Epithelial cell of prostate (primary cell): Measurements from ENCODE around the gene SPDYE2.
"Not testable (repeated sequence)": the region's sequence is repeated elsewhere in the genome, so short reads cannot be mapped to it uniquely, and the experiment has no call there.

Experiments used
- DNase-seq: peaks from one replicate; pipeline ENCODE4 v3.0.0-alpha.2; 2011; ENCODE audit warnings: low read depth, low spot score
- H3K27ac ChIP-seq: fragments of 450-650 bp; 2 replicates; pipeline ENCODE4 v1.5.1; 2017; ENCODE audit warnings: mild to moderate bottlenecking

SPDYE2 gene

DNA sequence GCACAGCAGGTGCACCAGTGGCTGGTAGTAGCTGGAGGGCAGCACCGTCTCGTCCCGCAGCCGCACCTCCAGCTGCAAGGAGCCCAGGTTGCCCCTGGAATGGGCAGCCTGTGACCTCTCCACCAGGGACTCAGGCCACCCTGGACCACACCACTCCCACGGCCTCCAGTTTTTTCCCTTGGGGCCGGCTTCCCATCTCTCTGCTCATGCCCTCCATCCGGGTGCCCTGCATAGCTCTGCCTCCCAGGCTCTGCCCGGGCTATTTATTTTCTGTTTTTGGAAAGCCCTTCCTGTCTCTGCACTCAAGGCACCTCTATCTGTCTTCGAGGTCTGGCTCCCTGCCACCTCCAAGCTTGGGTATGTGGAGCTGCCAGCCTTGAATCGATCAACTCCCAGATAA is 45.0 kb downstream of the SPDYE2 start:
- H3K27ac ChIP-seq, DNase-seq: not testable (repeated sequence)

DNA sequence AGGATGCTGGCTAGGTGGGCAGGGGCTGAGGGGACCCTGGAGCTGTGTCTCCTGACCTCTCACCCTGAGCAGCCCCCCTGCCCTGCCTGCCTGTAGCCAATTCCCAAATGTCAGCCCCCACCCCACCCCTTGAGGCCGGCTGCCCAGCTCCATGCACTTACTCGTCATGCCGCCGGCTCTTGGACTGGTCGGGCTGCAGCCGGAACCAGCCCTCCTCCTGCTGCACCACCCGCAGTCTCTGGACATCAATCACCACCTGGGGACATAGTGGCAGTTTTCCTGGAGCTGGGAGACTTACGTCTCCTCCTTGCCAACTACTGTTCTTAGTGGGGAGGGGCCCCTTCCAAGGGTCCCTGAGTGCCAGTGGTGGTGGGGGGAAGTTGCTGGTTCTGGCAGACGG is 48.7 kb downstream of the SPDYE2 start:
- H3K27ac ChIP-seq, DNase-seq: not testable (repeated sequence)

DNA sequence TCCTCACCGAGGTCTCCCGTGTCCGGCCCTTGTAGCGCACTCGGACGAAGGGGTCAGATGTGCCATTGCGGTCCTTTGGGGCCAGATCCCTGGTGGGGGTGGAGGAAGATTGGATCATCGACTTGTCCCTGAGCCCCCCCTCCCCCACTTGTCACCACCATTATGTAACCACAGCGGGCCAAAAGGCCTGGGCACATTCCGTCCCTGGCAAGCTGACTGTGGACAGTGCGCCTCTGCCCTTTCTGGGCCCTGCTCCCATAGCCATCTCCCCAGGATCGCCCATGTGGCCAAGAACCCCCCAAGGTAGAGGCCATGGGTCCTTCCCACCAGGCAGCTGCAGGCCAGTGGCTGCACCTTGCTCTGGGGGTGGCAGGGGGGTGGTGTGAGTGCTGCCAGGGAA is 51.3 kb downstream of the SPDYE2 start:
- DNase-seq, H3K27ac ChIP-seq: not testable (repeated sequence)

DNA sequence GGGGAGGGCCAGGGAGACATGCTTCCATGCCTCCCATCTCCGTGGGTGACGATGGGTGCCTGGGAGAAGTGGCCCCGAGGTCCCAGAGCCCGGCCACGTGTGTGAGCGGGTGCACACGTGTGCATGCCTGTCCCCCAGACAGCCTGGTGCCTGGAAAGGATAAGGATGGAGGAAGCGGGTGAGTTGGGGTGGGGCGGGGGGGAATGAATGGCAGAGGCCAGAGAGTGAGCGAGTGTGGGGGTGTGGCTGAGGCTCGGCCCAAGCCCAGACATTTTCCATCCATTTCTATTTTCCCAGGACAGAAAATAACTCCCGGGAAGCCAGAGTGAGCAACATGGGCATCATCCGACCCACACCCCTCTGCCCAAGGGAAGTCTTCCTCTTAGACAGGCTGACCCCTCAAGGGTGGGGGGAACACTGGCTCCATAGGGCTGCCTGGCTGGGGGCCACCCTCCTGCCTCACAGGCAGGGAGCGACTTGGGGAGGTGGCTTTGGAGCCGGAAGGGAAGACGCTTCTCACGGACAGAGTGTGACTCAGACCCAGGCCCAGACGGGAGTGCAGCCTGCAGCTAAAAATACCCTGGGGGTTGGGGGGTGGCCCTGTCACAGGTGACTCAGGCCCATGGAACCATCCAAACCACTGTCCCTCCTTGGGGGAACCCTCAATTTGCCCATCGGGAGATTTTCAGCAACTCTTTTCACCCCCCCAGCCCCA is 53.6 kb downstream of the SPDYE2 start:
- not testable (repeated sequence) for DNase-seq, H3K27ac ChIP-seq

- DNase-seq, H3K27ac ChIP-seq: not testable (repeated sequence)
Measured at GRCh38 chr7:102606848-102607247, 55.8 kb downstream of the SPDYE2 start.

- not testable (repeated sequence) for DNase-seq, H3K27ac ChIP-seq
Measured at GRCh38 chr7:102609734-102610133, 58.7 kb downstream of the SPDYE2 start.

DNA sequence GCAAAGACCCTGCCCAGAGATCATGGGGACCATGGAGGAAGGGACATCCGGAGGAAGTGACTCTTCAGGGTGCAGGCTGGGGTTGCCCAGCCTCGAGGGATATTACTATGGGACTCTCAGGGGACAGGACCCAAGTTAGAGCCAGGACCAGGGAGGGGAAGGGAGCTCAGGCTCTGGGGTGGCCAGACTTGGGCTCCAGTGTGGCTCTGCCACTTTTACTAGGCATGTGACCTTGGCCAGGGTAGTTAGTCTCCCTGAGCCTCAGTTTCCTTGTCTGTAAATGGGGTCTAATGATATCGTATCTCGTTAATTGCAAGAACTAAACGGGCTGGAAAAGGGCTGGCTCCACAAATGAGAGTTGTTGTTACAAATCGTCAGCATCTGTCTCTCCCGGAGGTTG is 59.4 kb downstream of the SPDYE2 start:
- DNase-seq, H3K27ac ChIP-seq: not testable (repeated sequence)

GRCh38 chr7:102611013-102611674 is 60.1 kb downstream of the SPDYE2 start:
- DNase-seq, H3K27ac ChIP-seq: not testable (repeated sequence)

DNA sequence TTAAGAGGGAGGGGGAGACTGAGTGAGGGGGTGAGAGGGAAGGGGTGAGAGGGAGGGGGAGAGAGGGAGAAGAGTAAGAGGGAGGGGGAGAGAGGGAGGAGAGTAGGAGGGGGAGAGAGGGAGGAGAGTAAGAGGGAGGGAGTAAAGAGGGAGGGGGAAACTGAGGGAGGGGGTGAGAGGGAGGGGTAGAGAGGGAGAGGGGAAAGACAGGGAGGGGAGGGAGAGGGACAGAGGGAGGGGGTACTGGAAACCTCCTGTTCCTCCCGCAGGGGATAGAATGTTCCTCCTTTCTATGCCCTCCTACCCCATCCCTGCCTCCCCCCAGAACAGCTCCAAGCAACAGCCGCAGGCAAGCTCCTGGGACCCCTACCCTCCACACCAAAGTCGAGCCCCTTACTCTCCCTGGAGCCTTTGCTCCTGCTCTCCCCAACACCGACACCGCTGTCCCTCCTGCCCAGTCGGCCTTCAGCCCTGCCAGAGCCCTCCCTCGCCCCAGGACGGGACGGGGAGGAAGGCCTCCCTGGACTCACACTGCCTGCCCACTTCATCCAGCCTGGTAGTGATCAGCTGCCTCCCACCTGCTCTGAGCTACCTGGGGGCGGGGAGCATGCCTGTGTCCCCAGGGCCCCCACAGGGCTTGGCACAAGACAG is 60.8 kb downstream of the SPDYE2 start:
- H3K27ac ChIP-seq, DNase-seq: not testable (repeated sequence)
